ENCODE data around the gene ATXN2.
"Not testable (repeated sequence)": the region's sequence is repeated elsewhere in the genome, so short reads cannot be mapped to it uniquely, and the experiment has no call there.

Gene ATXN2

GRCh38 chr12:111492979-111493378, 106.1 kb downstream of the ATXN2 start:
- not testable (repeated sequence) for DNase-seq

GRCh38 chr12:111488798-111489197, 110.3 kb downstream of the ATXN2 start:
- no peak for DNase-seq

- DNase-seq, result no peak
Observed at GRCh38 chr12:111488271-111488670, 110.8 kb downstream of the ATXN2 start.

DNA sequence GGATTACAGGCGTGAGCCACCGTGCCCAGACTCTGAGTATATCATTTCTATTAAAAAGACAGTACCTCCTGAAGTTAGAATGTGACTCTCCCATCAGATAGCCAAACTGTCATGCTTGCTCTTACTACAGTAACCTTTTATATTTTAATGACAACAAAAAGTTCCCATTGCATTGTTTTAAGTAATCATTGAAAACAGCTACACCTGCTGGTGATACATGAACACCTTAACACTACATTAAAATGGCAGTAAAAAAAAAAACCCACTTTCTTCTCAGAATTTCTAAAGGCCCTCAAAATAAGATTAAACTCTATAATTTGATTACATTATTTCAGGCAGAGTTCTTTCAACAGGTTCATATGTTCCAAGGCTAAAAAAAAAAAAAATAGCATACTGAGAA, 116.7 kb downstream of the ATXN2 start:
- peak; percentile 8 for DNase-seq

GRCh38 chr12:111471236-111471635, 127.9 kb downstream of the ATXN2 start:
- no peak for DNase-seq

GRCh38 chr12:111469401-111469800, 129.7 kb downstream of the ATXN2 start:
- DNase-seq, result no peak

GRCh38 chr12:111467857-111468241, 131.3 kb downstream of the ATXN2 start:
- no peak for DNase-seq

GRCh38 chr12:111467092-111467856, 131.8 kb downstream of the ATXN2 start:
- DNase-seq, result no peak

DNA sequence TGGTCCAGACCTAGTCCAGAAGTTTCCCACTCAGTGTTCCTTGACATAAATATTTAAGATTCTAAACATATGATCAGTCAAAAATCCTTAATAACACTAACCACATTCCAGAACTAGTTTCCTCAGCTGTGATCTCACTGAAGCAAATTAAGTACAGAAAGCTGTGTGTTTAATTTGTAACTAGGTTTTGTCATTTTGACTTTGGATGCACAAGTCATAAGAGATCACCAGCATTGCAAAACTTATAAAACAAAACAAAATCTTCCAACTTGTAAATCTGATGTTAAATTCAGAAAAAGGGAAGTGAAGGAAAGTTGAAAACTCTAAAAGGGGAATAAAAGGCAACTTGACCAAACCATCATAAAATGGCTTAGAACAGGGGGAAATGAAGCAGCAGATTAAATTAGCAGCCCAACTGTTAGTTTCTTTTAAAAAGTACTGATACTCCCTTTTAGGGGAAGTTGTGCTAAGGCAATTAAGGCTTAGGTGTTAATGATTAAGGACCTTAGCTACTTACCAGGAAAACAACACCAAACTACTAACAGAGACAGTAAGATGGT, 136.8 kb downstream of the ATXN2 start:
- no peak for DNase-seq

DNA sequence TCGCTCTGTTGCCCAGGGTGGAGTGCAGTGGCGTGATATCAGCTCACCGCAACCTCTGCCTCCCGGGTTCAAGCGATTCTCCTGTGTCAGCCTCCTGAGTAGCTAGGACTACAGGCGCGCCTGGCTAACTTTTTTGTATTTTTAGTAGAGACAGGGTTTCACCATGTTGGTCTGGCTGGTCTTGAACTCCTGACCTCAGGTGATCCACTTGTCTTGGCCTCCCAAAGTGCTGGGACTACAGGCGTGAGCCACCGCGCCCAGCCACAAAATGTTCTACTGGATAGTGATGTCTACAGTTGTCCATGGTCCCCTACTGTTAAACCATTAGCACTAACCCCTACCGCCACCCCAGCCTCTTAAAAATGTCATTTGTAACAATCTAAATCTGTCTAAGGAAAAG, 139.0 kb downstream of the ATXN2 start:
- DNase-seq, result not testable (repeated sequence)

- no peak for DNase-seq
Observed at GRCh38 chr12:111458546-111459172, 140.5 kb downstream of the ATXN2 start.

DNA sequence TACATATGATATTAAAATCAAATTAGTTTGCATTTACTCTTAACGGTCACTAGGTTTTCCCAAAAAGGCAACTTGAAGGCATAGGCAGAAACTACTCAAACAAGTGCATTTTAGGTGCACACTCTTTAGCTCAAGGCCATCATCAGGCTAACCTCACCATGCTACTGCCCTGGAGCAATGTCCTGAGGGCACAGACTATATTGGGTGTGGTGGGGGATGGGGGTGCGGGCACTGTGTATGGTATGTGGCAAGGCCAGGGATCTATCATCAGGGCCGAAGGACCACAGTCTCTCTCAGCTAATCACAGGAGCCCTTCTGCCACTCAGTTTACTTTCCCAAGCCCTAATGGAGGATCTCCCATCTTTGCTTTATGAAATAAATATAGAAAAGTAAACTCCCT, 141.5 kb downstream of the ATXN2 start:
- DNase-seq, result no peak

- DNase-seq, result no peak
Observed at GRCh38 chr12:111457071-111457470, 142.0 kb downstream of the ATXN2 start.

- DNase-seq, result no peak
Observed at GRCh38 chr12:111455448-111456320, 143.4 kb downstream of the ATXN2 start.

DNA sequence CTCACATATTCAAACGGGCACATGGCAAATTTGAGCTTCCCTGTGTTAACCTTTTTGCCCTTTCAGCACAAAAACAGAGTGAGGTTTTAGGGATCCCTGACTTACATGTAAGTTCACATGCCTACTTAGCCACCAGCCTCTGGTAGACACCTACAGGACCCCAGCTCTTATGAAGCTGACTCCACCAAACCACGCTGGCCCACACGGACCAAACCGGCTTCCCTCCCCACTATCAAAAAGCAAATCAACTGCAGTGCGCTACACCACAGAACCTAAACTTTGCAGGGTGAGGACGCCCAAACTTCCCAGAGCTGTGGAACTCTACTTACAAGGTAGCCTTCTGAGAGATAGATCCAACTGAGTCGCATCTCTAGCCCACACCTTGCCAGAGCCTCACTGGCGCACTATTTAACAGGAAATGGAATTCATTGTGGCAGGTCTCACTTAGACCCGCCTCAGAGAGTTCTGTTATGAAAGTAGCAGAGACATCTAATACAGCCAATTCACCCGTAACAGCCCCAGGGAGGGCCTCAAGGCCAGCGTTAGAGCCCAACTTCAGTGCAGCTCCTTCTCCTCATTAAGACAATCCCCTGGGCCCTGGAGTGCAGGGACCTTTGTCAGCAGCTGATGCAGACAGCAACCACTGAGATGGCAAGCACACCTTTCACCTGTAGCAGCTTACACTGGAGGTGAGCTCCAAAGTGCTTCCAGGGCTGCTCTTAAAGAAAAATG, 144.2 kb downstream of the ATXN2 start:
- DNase-seq, result no peak

- no peak for DNase-seq
Observed at GRCh38 chr12:111454311-111454710, 144.8 kb downstream of the ATXN2 start.

DNA sequence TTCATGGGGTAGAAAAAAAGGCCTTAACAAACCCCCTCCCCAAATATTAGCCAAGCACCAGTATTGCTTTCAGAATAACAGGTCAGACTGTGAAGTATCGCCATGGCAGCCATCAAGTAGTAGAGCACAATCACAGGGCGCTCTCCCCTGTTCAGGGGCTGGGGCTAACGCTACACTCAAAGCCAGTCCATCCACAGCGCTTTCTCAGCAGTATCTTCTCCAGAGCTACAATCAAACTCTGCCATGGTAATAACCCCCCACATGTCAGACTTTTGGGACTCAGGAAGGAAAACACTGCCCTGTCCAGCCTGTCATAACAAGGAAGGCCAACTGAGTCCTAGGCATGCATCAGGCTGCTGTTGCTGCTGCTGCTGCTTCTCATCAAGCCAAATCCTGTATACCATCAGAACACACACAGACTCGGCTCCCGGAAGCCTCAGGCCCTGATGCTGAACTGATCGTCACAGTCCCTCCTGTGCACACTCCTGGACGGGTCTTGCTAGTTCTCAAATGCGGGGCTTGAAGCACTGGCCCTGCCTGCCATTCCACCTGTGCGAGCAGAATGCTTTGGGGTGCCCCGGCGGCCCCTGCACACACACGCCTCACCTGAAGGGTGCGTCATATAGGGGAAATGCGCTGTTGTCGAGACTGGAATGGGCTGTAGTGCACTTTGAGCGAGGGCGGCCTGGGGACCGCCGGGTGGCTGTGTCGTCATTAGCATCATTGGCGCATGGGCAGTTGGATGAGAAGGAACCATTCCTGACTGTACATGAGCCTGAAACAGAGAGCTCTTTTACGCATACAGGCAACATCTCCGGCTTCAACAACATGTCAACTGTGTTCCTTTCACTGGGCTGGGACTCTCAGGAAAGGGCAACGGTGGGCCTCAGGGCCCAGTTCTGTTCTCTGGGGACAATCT, 145.8 kb downstream of the ATXN2 start:
- DNase-seq, result no peak

DNA sequence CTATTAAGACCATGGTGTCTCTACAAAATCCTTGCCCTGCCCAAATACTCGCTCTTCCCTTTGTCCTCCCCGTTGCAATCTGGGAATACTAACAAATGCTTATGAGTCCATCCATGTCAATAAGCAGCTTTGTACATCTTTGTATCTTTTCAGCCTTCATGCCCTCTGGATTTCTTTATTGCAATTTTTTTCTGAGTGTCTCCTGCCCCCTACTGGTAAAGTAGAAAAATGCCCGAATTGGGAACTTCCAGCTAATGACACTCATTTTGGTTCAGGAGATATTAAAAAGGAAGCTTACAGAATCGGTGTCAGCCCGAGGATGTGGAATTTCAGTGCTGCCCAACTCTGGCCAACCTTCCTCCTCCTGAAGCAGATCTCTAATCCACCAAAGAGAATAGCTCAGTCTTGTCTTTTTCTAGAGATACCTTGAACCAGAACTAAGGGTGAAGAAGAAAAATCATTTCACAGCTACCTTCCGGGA, 147.4 kb downstream of the ATXN2 start:
- peak; percentile 72 for DNase-seq

- DNase-seq, result no peak
Observed at GRCh38 chr12:111451232-111451631, 147.9 kb downstream of the ATXN2 start.

- DNase-seq, result no peak
Observed at GRCh38 chr12:111450676-111451075, 148.4 kb downstream of the ATXN2 start.
